GM19463 (cell line): ENCODE measurements around the gene CLCN5.

Source experiments
- ATAC-seq: cut with Tn5 transposase; IDR thresholded peaks from one replicate; pipeline ENCODE4 v1.9.1; 2021; ENCODE audit warnings: mild to moderate bottlenecking, moderate library complexity; ENCODE audit not compliant: unreplicated experiment

CLCN5 gene

DNA sequence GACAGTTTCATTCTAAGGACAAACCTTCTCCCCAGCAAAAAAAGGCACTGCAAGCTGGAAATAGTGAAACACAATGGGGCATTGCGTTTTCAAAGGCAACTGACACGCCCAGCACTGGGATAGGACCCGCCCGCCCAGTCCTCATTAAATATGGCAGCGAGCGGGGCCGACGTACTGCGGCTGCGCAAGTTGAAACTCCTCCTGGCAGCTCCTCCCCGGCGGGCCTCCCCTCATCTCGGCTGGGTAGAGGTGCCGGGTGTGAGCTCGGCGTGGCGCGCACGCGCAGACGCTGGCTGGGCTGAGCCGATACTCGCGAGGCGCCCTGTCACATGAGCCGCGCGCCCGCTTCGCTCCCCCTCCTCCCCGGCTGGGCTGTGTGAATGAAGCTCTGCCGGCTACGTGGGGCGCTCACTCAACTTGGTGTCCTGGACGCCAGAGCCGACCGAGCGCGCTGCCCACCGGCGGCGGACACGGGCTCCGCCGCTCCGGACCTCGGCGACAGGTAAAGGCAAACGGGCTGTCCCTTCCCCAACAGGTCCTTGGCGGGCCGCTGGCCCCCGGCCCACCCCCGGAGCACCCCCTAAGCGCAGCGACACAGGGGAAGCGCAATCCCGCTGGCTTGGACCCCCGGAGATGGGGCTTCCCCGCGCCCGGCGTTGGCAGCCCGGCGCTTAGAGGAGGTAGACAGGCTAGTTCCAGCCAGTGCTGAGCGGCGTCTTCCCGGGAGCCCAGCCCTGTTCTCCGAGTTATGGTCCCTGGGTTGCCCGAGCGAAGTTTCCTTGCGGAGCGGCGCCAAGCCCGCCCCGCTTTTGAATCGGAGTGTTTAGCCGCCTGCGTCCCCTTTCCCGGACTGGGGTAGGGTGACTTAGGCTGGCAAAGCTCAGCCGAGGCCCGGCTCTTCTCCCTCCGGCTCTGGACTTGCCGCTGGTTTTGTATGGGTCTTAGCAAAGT lies at the start of gene CLCN5:
Gene CLCN5, plus strand, starts transcription at position 306 of the 951 bp plus-strand sequence. CDS start 2,703 bp downstream, outside the sequence.
- ATAC-seq = peak; percentile 95

DNA sequence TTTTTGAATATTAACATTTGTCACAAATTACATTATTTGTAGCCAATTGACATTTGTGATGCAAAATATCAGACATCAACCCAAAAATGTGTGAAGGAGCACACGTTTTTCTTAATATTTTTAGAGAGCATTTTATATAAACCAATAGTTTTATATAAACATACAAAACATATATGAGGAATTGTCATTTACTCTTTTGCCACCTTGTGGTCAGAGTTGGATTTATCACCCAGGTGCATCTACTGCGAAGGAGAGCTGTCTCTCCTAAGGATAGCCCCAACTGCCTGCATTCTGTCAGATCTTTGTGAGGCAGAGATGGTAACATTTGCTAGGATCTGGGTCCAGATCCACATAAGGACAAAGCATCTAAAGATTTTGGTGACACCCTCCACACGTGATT lies 45.6 kb upstream of the CLCN5 start:
- ATAC-seq = no peak

DNA sequence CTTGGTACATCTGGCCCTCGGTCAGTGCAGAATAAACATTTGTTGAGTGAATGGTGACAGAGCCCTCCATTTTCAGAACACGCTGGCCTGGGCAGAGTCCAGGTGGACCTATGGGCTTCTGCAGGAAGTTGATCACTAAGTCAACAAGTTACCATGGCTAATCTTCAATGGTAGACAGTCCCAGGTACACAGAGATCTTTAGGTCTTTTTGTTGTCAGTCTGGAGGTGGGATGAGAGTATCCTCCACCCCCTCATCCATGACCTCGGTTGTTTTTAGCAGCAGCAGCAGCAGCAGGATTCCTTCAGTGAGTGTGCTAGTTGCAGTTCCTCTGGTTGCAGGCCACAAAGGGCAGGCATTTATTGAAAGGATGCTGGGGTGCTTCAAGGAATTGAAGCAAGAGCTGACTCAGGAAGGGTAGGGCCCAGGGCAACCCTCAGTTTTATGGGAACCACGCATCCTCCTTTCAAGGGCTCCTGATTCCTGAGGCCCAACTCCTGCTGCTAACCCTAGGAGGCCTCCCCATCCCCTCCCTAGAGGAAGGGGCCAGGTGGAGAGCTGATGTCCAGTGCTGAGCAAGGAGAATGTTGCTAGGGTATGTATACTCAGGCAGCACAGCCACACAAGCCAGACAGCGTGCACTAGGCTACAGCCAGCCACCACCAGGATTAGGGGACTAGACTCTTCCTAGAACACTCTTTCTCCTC lies 44.8 kb upstream of the CLCN5 start:
- no peak for ATAC-seq

DNA sequence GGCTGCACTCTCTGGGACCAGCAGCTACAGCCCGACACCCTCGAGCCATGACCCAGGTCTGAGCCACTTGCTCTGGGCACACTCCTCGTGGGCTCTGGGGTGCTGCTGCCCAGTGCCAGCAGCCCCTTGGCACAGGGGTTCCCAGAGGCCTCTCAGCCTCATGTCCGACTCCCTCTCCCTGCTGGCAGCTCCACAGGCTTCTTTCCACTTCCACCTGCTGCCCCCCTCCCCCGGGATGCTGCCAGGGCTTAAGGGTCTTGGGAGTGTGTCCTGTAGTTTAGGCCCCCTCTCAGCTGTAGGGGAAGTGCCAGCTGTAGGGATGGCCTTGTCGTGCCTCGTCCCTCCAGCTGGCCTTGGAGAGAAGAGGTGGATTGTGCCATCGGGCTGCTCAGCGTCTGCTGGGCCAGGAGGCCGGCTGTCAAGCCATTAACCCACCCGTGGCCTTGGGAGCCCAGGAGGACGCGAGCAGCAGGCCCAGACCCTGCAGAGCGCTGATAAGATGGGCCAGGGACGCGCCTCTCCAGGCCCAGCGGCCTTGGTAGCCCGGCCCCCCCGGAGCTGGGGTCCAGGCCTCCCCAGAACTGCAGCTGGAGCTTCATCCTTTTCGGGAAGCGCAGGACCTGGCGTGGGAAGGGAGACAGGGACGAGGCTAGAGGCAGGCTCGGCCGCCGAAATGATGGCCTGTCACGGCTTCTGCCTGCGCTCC lies 44.1 kb upstream of the CLCN5 start:
- ATAC-seq = no peak

DNA sequence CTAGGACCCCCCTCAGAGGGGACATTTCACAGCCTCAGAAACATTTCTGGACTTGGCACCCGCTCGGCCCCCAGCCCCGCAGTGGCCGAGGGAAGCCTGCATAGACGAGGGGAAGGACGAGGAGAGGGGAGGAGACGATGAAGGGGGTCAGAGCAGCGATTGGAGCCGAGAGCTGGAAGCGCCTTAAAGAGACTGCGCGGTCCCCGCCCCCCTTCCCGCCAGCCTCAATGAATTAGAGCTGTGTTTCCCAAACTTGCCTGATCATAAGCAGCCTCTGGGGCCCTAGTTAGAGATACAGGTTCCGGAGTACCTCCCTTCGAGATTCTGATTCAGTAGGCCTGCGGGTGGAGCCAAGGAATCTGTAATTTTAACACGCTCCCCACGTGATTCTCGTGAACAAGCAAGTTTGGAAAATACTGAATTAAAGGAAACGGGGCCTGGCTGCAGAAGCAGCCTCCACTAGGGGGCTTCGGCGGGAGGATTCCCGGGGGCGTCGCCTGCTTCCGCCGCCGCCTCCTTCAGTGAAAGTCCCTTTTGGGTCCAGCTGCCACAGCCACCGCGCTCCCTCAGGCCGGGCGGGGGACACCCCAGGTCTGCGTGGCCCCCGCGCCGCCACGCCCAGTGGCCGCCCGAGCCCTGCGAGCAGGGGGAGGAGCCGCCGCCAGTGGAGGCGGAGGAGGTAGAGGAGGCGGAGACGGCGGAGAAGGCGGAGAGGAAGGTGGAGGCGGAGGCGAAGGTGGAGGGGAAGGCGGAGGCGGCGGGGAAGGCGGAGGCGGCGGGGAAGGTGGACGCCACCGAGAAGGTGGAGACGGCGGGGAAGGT lies 43.4 kb upstream of the CLCN5 start, which contains the start of gene USP27X:
Gene USP27X, plus strand, starts transcription at position 651 of the 822 bp plus-strand sequence. CDS start 824 bp downstream, outside the sequence.
- peak; percentile 90 for ATAC-seq

DNA sequence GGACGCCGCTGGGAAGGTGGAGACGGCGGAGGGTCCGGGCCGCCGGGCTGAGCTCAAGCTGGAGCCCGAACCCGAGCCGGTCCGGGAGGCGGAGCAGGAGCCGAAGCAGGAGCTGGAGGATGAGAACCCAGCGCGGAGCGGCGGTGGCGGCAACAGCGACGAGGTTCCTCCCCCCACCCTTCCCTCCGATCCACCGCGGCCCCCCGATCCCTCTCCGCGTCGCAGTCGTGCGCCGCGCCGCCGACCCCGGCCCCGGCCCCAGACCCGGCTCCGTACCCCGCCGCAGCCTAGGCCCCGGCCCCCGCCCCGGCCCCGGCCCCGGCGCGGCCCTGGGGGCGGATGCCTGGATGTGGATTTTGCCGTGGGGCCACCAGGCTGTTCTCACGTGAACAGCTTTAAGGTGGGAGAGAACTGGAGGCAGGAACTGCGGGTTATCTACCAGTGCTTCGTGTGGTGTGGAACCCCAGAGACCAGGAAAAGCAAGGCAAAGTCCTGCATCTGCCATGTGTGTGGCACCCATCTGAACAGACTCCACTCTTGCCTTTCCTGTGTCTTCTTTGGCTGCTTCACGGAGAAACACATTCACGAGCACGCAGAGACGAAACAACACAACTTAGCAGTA lies 42.6 kb upstream of the CLCN5 start:
- ATAC-seq = peak; percentile 4

DNA sequence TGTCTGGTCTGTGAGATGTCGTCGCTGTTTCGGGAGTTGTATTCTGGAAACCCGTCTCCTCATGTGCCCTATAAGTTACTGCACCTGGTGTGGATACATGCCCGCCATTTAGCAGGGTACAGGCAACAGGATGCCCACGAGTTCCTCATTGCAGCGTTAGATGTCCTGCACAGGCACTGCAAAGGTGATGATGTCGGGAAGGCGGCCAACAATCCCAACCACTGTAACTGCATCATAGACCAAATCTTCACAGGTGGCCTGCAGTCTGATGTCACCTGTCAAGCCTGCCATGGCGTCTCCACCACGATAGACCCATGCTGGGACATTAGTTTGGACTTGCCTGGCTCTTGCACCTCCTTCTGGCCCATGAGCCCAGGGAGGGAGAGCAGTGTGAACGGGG lies 41.7 kb upstream of the CLCN5 start:
- no peak for ATAC-seq

DNA sequence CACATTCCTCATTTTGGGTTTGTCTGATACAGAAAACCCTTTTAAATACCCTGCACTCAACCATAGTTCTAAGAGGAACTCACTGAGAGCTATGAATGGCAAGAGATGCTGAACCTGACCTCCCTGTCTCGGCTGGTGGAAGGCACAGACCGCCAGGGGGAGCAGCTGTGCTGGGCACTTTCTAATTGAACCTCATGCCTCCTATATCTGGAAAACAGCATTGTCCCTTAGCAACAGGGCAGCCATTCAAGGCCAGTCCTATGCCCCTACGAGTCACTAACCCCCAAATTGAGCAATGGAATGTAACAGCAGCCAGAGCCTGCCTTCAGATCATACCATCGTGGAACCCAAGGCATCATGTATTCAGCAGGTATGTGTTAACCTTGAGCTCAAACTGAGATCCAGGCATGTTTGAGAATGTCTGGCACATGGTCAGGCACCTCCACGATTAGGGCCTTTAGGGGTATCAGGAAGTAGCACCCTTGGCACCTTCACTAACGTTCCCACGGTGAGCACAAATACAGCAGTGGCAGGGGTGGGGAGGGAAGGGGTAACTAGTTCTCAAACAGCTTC lies 38.0 kb upstream of the CLCN5 start:
- ATAC-seq = peak; percentile 44

DNA sequence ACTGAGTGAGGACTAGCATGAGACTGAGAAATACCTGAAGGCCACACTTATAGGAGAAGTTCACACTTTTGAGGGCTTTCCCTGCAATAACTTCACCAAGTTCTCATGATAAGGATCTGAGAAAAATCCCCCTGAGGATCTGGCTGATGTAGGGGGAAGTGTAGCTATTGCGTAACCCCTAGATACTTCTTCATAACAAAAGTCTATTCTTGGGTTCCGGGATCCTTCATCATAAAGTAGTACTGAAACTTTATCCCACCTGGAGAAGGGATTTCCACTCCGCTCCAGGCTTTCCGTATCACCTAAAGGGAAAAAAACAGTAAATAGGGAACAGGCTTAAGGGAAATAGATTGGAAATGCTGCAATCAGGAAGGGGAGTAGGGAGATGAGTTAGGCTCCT lies 29.9 kb upstream of the CLCN5 start:
- no peak for ATAC-seq

DNA sequence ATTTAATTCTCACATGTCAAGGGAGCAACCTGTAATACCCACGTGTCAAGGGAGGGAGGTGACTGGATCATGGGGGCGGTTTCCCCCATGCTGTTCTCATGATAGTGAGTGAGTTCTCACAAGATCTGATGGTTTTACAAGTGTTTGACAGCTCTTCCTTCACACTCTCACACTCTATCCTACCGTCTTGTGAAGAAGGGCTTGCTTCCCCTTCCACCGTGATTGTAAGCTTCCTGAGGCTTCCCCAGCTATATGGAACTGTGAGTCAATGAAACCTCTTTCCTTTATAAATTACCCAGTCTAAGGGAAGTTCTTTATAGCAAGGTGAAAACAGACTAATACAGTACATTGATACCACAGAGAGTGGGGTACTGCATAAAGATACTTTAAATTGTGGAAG lies 25.4 kb upstream of the CLCN5 start:
- ATAC-seq = no peak

DNA sequence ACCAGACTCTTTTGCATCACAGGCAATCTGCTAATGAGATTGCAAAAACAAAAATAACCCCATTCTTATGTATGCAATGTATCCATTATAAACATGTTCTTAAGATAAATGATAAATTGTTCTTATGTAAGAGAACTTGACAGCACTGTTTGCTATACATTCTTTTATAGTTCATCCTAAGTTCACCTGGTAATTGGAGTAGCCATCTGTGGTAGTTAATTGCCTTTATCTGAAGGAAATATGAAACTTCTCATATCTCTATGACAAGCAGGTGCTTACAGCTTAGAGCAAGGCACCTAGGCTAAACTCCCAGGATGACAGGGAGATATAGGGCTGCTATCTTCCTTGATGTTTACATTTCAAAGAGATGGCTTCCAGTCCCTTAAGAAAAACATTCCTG lies 21.3 kb upstream of the CLCN5 start:
- ATAC-seq = no peak

DNA sequence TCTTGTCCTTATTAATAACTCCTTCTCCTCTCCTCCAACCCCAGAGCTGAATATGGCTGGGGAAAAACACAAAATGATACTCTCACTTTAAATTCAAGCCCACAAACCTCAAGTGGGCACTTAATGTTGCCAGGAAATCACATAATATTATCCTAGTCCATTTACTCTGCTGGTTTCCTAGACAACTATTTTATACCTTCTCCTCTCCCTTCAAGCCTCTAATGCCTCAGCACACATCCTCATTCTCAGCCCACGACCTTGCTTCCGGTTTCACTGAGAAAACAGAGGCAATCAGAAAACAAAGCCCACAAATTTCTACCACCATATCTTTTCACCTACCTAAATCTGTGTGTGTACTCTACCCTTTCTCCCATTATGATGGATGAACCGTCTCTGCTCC lies 12.1 kb upstream of the CLCN5 start:
- ATAC-seq = no peak

DNA sequence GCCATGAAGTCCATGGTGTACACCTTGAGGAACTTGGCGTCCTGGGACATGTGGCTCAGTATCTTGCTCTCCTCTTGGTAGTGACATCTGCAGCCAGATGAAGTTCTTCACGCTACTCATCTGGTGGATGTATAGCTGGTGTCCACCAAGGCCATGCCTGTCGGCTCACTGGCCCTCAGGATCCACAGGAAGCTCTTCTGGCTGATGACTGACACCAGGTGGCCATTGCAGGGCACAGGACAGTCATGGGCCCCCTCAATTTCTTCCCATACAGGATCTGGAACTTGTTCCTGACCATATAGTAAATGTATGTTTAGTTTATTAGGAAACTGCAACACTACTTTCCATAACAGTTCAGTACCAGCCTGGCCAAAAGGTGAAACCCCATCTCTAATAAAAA lies 10.3 kb upstream of the CLCN5 start:
- no peak for ATAC-seq

DNA sequence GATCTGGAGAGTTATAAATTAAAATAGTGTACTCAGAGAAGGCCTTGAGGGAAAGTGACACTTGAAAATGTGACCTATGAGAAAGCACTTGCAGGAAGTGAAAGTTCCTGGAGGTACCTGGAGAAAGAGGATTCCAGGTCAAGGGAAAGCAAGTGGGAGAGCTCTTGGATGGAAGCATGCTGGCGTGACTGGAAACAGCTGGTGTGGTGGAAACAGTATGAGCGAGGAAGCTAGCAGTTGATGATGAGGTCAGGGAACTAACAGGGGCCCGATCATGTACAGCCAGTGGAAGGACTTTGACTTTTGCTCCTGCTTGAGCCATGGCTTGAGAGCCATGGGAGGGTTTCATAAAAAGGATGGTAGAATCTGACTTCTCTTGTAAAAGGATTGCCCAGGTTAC lies 9.5 kb upstream of the CLCN5 start:
- no peak for ATAC-seq

DNA sequence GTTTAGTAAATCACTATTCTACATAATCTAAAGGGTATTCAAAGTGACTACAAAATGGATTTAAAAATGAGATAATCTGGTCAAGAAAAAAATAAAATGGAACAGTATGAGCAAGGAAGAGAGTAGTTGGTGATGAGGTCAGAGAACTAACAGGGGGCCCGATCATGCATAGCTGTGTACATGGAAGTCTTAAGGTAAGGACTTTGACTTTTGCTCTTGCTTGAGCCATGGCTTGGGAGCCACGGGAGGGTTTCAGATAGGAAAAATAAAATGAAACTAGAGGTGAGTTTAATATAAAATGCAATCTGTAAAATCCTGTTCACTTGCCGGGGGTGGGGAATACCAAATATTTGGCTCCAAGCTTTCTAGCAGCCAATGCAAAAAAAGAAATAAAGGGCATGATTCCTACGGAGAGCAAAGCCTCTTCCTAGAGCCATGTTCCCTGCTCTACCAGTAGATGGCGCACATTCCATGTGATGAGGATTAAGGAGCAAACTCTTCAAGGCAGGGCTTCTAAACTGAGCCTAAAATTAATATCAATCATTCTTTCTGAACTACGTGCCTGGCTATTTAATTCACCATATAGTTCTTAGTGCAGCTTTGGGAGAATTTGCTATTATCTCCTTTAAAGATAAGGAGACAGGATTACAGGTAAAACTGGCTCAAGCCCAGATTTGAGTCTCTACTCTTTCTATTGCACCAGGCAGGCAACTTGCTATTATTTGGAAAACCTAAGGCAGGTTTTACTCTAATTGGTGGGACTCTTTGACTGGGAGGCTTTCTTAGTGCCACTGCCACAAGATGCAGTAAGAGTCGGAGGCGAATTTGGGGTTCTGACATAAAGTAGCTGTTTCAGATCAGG lies 6.8 kb upstream of the CLCN5 start:
- ATAC-seq = no peak

DNA sequence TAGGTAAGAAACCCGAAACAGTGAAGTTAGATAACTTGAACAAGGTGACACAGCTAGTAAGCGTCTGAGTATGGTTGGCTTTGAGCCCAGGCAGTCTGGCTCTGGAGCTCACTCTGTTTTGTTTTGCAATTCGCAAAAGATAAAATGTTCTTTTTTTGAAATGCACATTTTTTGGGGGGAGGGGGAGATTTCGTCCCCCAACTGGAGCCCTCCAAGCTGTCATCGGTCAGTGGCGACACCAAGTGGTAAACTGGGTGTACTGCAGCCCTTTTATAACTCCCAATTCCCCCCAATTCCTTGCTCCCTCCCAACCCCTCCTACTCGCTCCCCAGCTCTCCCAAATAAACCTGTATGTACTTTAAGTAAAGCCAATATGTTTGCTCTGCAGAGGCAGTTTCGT lies 2.8 kb upstream of the CLCN5 start:
- ATAC-seq = no peak

DNA sequence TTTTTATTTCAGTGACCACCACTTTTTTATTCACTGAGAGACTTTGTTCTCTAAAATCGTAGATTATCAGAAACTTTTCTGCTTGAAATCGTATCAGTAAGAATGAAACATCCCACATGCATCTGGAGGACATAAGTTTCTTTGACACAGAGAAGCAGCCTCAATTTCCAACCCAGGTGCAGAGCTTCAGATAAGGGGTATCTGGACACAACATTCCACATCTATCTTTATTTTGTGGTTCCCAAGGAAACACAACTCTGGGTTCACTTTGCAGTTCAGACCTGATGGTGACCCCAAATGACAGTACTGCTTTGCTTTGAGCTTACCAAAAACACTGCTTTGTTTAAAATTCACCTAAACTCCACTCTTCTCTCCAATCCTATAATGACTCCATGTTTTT lies 1.3 kb upstream of the CLCN5 start:
- no peak for ATAC-seq

DNA sequence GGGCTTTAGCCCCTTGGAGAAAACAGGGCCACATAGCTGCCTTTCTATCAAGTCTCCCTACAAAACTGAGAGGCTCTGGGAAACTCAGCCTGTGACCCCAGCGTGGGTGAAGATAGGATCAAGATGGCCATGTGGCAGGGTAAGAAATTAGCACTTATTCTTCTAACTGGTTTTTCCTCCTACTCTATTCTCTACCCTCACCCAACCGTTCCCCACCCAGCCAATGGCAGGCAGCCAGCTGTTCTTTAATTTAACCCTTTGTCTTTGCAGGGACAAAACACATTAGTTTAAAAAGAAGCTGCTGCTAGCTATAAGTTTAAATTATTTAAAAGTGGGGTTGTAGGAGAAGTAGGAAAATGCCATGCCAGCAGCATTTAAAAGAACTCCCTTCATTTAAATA lies 2.8 kb downstream of the CLCN5 start:
- no peak for ATAC-seq

DNA sequence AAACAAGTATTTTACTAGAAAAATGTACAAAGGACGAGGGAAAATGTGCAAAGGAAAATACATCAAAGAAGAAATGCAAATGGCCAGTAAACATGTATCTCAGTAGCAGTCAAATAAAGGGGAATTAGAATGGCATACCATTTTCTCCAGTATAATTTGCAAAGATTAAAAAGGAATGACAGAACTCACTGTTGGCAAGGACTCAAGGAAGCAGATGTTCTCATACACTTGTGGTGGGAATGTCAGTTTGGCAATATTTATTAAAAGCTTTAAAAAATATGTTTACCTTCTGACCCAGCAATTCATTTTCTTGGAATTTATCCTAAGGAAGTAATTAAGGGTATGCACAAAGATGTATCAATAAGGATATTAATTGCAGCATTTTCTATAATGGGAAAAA lies 7.6 kb downstream of the CLCN5 start:
- ATAC-seq = no peak
